Thyroid gland (tissue), 4 donors: ENCODE data around the gene TOPBP1.

Experiments used
- POLR2A ChIP-seq, 2 donors: fragments of 450-650 bp; IDR thresholded peaks; one replicate each; pipeline ENCODE4 v1.6.1; 2017; ENCODE audit warnings: antibody characterized with exemption in 2 of 2, mild to moderate bottlenecking in 2 of 2, moderate library complexity in 1 of 2
- TF ChIP-seq, protein P1 (sequence below), 6 experiments: fragments of 200-600 bp in 3 of 6; fragments of 450-650 bp in 3 of 6; sonication (generic) in 3 of 6; IDR thresholded peaks; one replicate each; pipeline ENCODE4 v1.5.1; 2016 to 2019; ENCODE audit warnings: antibody characterized with exemption in 6 of 6, mild to moderate bottlenecking in 2 of 6, inconsistent platforms in 1 of 6, moderate library complexity in 1 of 6

DNA sequence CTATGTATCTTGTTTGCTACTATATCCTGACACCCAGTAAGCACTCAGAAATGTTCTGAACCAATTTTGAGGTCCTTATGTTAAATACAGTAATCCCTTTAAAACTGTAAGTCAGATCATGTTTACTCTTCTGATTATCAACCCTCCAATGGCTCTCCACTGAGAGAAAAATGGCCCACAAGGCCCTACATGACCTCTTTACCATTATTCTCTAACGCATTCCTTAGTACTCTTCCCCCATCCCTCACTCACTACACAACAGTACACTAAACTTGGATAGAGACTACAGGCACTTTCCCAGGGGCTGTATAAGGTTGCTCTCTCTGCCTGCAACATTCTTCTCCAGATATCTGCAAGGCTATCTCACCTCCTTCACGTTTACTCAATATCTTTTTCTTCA lies 1.9 kb downstream of the TOPBP1 start:
- TF ChIP-seq, protein P1, sequence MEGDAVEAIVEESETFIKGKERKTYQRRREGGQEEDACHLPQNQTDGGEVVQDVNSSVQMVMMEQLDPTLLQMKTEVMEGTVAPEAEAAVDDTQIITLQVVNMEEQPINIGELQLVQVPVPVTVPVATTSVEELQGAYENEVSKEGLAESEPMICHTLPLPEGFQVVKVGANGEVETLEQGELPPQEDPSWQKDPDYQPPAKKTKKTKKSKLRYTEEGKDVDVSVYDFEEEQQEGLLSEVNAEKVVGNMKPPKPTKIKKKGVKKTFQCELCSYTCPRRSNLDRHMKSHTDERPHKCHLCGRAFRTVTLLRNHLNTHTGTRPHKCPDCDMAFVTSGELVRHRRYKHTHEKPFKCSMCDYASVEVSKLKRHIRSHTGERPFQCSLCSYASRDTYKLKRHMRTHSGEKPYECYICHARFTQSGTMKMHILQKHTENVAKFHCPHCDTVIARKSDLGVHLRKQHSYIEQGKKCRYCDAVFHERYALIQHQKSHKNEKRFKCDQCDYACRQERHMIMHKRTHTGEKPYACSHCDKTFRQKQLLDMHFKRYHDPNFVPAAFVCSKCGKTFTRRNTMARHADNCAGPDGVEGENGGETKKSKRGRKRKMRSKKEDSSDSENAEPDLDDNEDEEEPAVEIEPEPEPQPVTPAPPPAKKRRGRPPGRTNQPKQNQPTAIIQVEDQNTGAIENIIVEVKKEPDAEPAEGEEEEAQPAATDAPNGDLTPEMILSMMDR (IDR thresholded peaks at IDR 0.05), result no peak
- TF ChIP-seq POLR2A (IDR thresholded peaks at IDR 0.05), result no peak
